Epithelial cell of proximal tubule (primary cell): ENCODE results near the gene MVB12B. TPM values are rescaled to one million over a fixed set of nuclear protein-coding genes. Genes with fewer than 3 reads are reported as not detected.

ENCODE experiments used
- DNase-seq: peaks from one replicate; pipeline ENCODE4 v3.0.0-alpha.2; 2011; ENCODE audit warnings: low read depth
- H3K4me3 ChIP-seq: 2 replicates; pipeline ENCODE4 v1.5.1; 2011; ENCODE audit warnings: low read depth, mild to moderate bottlenecking, low read length
- CTCF ChIP-seq: conservative IDR thresholded peaks from 2 replicates; pipeline ENCODE4 v1.5.1; 2012; ENCODE audit warnings: low read depth, mild to moderate bottlenecking, low read length
- total RNA-seq: library from RNA; depleted of rRNA; stranded (reverse); fragments of >200 nt; gene quantifications from 2 replicates; pipeline ENCODE4 v1.2.3, GENCODE V29; 2015

The MVB12B gene
- total RNA-seq, 1 donor from 2014 or later = 6.1 TPM

DNA sequence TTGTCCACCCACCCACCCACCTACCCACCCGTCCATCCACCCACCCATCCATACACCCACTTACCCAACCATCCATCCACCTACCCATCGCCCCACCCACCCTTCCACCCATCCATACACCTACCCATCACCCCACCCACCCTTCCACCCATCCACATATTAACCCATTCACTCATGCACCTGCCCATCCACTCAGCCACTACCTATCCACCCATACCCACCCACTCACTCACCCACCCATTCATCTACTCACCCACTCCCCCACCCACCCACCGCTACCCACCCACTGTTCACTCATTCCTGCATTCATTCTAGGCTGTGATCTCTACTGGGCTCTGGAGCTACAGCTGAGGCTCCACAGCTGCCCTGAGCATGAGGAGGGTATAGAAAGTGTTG is 169.6 kb downstream of the MVB12B start:
- DNase-seq = no peak

DNA sequence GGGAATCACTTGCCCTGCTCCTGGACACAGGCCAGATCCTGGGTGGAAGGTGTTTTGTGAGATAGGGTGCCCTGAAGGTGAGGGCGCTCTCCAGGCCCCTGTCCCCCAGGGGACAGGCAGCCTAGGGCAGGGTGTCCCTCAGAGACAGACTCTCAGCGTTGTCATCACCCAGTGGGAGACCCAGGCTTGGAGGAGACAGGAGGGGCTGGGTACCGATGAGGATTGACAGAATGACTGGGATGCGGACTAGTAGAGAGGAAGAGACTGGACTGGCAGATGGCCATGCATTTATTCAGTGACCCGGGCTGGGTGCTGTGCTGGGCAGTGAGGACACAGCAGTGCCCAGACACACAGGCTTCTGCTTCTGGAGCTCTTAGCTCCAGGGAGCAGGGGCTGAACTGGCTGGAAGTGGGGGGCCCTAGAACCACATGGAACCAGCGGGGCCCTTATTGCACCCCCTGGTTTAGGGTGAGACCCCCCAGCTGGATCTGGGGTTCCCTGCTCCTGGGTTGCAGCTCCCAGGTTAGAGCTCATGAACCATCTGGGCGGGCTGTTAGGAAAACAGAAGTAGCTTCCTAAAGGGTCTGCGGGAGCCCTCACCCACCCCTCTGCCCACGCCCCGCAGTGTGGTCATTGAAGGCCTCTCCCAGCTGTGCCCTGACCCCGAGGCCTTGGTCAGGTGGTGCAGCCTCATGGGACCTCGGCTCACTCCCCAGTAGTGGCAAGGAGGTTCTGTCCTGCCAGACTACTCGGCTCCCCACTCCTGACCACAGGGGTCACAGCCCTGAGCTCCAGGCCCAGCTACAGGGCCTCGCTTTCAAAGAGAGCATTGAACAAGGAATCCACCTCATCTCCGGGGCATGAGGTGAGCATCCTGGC is 170.4 kb downstream of the MVB12B start:
- no peak for DNase-seq
- H3K4me3 ChIP-seq = no peak overlapping the region
- TF ChIP-seq CTCF = no peak

More for the DNA sequence above, 169.6 kb downstream of the MVB12B start:
- no peak overlapping the region for H3K4me3 ChIP-seq
- no peak for TF ChIP-seq CTCF

DNA sequence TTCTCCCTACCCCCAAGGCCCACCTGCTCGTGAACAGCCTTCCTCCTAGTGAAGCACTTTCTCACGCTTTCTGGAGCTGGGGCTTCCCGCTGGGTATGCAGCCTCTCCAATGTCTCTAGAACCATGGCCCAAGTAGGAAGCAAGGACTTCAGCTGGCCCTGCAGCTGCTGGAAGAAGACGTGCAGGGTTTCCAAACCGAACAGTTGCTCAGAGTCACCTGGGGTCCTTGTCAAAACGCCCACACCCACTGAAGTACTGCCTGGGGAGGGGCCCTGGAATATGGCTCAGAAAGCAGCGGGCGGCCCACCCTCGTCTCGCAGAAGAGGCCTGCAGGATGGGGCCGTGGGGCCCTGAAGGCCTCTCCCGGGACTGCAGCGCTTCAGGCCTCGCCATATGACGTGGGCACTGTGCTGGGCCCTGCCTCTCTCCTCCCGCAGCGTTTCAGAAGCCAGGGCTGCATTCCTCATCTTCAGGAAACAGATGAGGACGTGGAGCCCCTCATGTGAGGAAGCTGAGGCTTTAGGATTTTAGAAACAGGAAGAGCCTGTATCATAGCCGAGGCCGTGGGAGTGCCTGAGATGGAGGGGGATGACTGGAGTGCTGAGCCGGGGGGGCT is 171.1 kb downstream of the MVB12B start:
- no peak for TF ChIP-seq CTCF
- DNase-seq = no peak
- H3K4me3 ChIP-seq = no peak overlapping the region

GRCh38 chr9:126498331-126498730 is 171.7 kb downstream of the MVB12B start:
- no peak for TF ChIP-seq CTCF
- H3K4me3 ChIP-seq = no peak overlapping the region
- no peak for DNase-seq

- TF ChIP-seq CTCF = peak; percentile 93
- DNase-seq = no peak
- peak overlapping the region; percentile 55 for H3K4me3 ChIP-seq
Measured at GRCh38 chr9:126499005-126499910, 172.6 kb downstream of the MVB12B start.

DNA sequence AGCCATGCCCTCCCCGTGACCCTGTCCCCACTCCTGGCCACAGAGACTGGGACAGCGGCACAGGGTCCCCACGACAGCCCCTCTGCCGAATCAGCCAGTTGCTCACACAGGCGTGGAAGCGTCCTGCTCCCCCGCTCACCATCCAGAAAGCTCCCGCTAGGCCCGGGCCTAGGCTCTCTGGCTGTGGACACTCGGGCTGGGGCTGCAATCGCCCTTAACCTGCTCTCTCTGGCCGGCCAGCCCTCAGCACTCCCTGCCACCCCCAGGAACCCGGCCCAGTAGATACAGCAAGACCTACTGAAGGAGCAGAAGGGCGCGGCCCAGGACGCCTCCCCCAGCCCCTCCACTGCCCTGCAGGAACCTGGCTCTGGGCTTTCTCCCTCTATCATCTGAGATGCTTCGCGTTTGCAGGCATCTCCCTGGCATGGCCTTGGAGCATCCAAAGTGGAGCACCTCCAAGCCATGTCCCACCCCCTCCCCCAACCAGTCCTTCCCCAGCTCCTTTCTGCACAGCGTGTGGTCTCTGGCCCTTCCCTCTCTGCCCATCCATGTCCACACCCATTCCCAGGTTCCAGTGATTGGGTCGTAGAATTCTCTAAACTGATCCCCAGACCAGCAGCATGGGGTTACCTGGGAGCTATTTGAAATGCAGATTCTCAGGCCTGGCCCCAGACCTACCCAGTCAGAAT is 173.4 kb downstream of the MVB12B start:
- peak overlapping the region; percentile 55 for H3K4me3 ChIP-seq
- DNase-seq = no peak
- TF ChIP-seq CTCF = no peak
